GM18505 (cell line): ENCODE measurements around the gene PJA2.
"Not testable (repeated sequence)": the region's sequence is repeated elsewhere in the genome, so short reads cannot be mapped to it uniquely, and the experiment has no call there.

Experiments
- ATAC-seq: cut with Tn5 transposase; IDR thresholded peaks from one replicate; pipeline ENCODE4 v1.9.1; 2021; ENCODE audit not compliant: unreplicated experiment
- POLR2A ChIP-seq: IDR thresholded peaks from 4 replicates; pipeline ENCODE4 v1.6.1; 2011; ENCODE audit warnings: borderline replicate concordance; ENCODE audit not compliant: insufficient read depth, insufficient read length; ENCODE audit errors: extremely low read depth

Gene PJA2, protein sequence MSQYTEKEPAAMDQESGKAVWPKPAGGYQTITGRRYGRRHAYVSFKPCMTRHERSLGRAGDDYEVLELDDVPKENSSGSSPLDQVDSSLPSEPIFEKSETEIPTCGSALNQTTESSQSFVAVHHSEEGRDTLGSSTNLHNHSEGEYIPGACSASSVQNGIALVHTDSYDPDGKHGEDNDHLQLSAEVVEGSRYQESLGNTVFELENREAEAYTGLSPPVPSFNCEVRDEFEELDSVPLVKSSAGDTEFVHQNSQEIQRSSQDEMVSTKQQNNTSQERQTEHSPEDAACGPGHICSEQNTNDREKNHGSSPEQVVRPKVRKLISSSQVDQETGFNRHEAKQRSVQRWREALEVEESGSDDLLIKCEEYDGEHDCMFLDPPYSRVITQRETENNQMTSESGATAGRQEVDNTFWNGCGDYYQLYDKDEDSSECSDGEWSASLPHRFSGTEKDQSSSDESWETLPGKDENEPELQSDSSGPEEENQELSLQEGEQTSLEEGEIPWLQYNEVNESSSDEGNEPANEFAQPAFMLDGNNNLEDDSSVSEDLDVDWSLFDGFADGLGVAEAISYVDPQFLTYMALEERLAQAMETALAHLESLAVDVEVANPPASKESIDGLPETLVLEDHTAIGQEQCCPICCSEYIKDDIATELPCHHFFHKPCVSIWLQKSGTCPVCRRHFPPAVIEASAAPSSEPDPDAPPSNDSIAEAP

GRCh38 chr5:109409844-109410388 is at the start of gene PJA2:
TSS of gene PJA2 (minus strand) at chr5:109409974. CDS start at chr5:109383433, 26,541 bp downstream.
- TF ChIP-seq POLR2A: peak; percentile 50
- peak; percentile 79 for ATAC-seq

DNA sequence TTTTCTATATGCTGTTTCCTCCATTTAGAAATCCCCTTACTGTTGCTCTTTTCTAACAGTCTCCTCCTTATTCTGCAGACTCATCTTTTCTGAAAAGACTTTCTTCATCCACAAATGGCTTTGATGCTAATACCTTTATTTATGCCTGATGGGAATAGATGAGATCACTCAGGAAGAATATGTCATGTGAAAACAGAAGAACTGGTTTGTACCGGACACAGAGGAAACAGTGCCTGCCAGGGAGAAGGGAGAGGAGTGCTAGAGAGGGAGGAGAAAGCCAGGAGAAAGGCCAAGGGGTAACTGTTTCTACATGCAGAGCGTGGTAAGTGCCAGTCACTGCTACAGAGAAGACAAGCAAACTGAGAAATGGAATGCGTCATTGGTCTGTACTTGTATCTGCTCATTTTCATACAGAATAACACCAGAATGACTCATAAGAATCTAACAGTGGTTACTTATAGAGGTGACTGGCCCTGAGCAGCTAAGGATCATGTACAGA is 45.9 kb upstream of the PJA2 start:
- TF ChIP-seq POLR2A: no peak

GRCh38 chr5:109454731-109455505 is 45.1 kb upstream of the PJA2 start:
- ATAC-seq: no peak
- TF ChIP-seq POLR2A: no peak

More for the DNA sequence above, 45.9 kb upstream of the PJA2 start:
- peak; percentile 100 for ATAC-seq

DNA sequence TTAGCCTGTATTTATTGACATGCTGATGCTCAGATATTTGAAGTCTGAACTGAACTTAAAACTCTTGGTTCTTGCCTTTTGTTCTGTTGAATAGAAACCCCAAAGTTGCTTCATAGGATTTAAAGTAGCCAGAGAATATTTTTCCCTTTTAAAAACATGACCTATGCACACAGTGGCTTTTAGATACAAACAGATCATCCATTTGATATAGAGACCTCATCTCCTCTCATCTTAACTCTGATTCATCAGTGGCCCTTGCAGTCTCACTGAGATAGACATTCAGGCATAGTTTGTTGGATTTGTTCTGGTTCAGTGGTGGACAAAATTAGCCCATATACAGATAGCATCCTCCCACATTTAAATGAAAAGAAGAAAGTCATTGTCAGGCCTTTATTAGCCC is 43.5 kb upstream of the PJA2 start:
- no peak for ATAC-seq
- no peak for TF ChIP-seq POLR2A

DNA sequence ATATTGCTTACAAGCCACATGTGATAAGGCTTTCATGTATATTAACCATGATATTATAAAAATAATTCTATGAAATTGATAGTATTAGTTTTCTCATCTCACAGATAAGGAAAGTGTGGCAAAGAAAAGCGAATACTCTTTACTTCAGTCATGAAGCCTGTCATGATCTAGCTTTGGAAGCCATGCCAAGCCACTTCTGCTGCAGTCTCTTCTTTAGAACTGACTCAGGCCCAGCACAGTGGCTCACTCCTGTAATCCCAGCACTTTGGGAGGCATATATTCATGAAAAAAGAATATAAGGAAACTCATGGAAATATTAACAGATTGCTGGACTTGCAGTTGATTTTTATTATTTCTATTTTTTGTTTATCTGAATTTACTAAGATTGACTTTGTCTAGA is 42.9 kb upstream of the PJA2 start:
- ATAC-seq: no peak
- no peak for TF ChIP-seq POLR2A

DNA sequence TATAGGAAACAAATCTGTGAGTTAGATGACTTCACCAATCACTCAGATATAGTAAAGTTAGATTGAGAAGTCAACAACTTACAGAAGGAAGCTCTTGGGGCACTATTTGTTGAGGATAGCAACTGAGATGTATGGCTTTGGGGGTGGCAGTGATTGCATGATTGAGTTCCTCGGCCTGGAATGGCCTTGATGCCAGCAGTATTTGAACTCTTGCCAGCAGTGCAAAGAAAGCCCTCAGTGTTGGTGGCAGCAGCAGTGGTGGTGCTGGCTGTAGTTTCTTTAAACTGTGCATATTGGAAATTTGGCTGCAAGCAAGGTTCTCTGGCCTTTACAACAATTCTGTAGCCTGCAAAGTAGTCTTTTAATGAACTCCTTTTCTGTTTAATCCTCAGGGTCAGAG is 41.4 kb upstream of the PJA2 start:
- no peak for ATAC-seq
- TF ChIP-seq POLR2A: no peak

GRCh38 chr5:109450129-109450877 is 40.5 kb upstream of the PJA2 start:
- peak; percentile 43 for ATAC-seq
- no peak for TF ChIP-seq POLR2A

GRCh38 chr5:109448838-109449237 is 39.1 kb upstream of the PJA2 start:
- no peak for TF ChIP-seq POLR2A
- ATAC-seq: no peak

GRCh38 chr5:109439590-109439989 is 29.8 kb upstream of the PJA2 start:
- no peak for ATAC-seq
- no peak for TF ChIP-seq POLR2A

- no peak for ATAC-seq
- TF ChIP-seq POLR2A: no peak
Measured at GRCh38 chr5:109426075-109426474, 16.3 kb upstream of the PJA2 start.

GRCh38 chr5:109425521-109425920 is 15.7 kb upstream of the PJA2 start:
- not testable (repeated sequence) for ATAC-seq

DNA sequence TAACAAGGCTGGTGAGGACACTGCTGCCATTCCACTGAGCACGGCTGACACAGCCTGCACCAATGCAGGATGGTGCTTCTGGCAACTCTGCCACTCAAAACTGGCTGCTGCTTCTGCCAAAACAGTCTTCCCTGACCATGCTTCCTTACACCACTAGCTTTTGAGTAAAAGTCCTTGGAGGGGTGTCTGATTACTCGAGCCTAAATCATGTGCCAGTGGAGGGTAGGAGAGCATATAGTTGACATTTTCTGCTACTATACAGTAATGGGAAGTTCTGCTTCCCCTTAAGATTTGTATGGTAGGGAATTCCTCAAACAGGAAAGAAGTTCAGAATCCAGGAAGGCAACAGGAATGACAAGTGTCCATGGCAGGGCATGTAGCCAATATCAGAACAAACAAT is 12.2 kb upstream of the PJA2 start:
- TF ChIP-seq POLR2A: no peak
- no peak for ATAC-seq
